HEK293 (cell line): ENCODE data around the gene DCUN1D5.

Experiments used
- MZF1 ChIP-seq: fragments of 450-650 bp; formaldehyde crosslinking; IDR thresholded peaks from 2 replicates; pipeline ENCODE4 v1.5.1; 2017; ENCODE audit warnings: missing biosample characterization, missing genetic modification characterization, borderline replicate concordance
- ZNF518A ChIP-seq: fragments of 450-650 bp; formaldehyde crosslinking; conservative IDR thresholded peaks from 2 replicates; pipeline ENCODE4 v1.5.1; 2016; ENCODE audit warnings: low read depth, missing biosample characterization, missing genetic modification characterization

- TF ChIP-seq ZNF518A (tag by site-specific recombination) = no peak
- no peak for TF ChIP-seq MZF1
Measured at GRCh38 chr11:103024086-103024485, 67.9 kb downstream of the DCUN1D5 start.
